Endodermal cell (in vitro differentiated cells): ENCODE results near the gene GRHL1. TPM values are rescaled to one million over a fixed set of nuclear protein-coding genes. Genes with fewer than 3 reads are reported as not detected.

Experiments used
- DNase-seq: peaks from one replicate; pipeline ENCODE4 v3.0.0-alpha.2; 2017
- H3K27ac ChIP-seq: 2 replicates; pipeline ENCODE4 v1.5.1; 2013; ENCODE audit warnings: mild to moderate bottlenecking, low read depth, low read length, moderate library complexity
- H3K27me3 ChIP-seq: 2 replicates; pipeline ENCODE4 v1.6.1; 2013; ENCODE audit warnings: mild to moderate bottlenecking, low read length, moderate library complexity; ENCODE audit not compliant: insufficient read depth, control insufficient read depth, poor library complexity, severe bottlenecking
- H3K36me3 ChIP-seq: 2 replicates; pipeline ENCODE4 v1.7.0; 2013; ENCODE audit warnings: mild to moderate bottlenecking, low read length, moderate library complexity; ENCODE audit not compliant: control insufficient read depth, insufficient read depth
- H3K4me1 ChIP-seq: one replicate; pipeline ENCODE4 v1.7.0; 2013; ENCODE audit warnings: low read length; ENCODE audit not compliant: control insufficient read depth, insufficient read depth
- H3K4me3 ChIP-seq: 2 replicates; pipeline ENCODE4 v1.5.1; 2013; ENCODE audit warnings: mild to moderate bottlenecking, low read length, moderate library complexity
- H3K9ac ChIP-seq: 2 replicates; pipeline ENCODE4 v1.6.1; 2013; ENCODE audit warnings: mild to moderate bottlenecking, low read length, moderate library complexity; ENCODE audit not compliant: poor library complexity, severe bottlenecking; ENCODE audit errors: extremely low read depth
- H3K9me3 ChIP-seq: 2 replicates; pipeline ENCODE4 v1.6.1; 2013; ENCODE audit warnings: mild to moderate bottlenecking, low read length, moderate library complexity; ENCODE audit not compliant: control insufficient read depth
- H3K27ac Mint-ChIP-seq: 2 replicates; pipeline ENCODE4 v1.8.0; 2020; ENCODE audit warnings: mixed read lengths
- H3K27me3 Mint-ChIP-seq: 2 replicates; pipeline ENCODE4 v1.8.0; 2021; ENCODE audit warnings: mild to moderate bottlenecking, mixed read lengths; ENCODE audit not compliant: insufficient read depth
- H3K36me3 Mint-ChIP-seq: 2 replicates; pipeline ENCODE4 v1.8.0; 2020; ENCODE audit warnings: low read depth, mixed read lengths
- H3K4me1 Mint-ChIP-seq: 2 replicates; pipeline ENCODE4 v1.8.0; 2020; ENCODE audit warnings: mixed read lengths
- H3K4me3 Mint-ChIP-seq: 2 replicates; pipeline ENCODE4 v1.8.0; 2020; ENCODE audit warnings: mild to moderate bottlenecking, moderate library complexity, mixed read lengths
- H3K9me3 Mint-ChIP-seq: 2 replicates; pipeline ENCODE4 v1.8.0; 2020; ENCODE audit warnings: mild to moderate bottlenecking, mixed read lengths
- CTCF ChIP-seq: fragments of 200-600 bp; sonication (generic); conservative IDR thresholded peaks from 2 replicates; pipeline ENCODE4 v1.5.0; 2021; ENCODE audit warnings: antibody characterized with exemption, mild to moderate bottlenecking
- WGBS, 2 experiments: methylation state at CpG; one replicate each; pipeline versions ENCODE4 v1.1.5 to v1.1.7; 2013; ENCODE audit warnings: missing lambda C conversion rate in 2 of 2, mixed read lengths in 1 of 2; ENCODE audit not compliant: insufficient coverage in 1 of 2, insufficient read length in 1 of 2; 5-methylcytosine and 5-hydroxymethylcytosine counted together
- total RNA-seq, 2 donors: library from RNA; stranded (reverse); fragmentation: NEBNext Ultra II Directional in 1 of 2; extraction: Animal tissue kit (Norgen Biotek cat#: 25700) in 1 of 2; gene quantifications; 2 replicates in 1 of 2; 3 replicates in 1 of 2; pipeline ENCODE4 v1.2.1, GENCODE V29; 2021

Gene GRHL1
- total RNA-seq, 2 donors from 2014 or later: 2.7 to 2.9 TPM

GRCh38 chr2:10046931-10047330 lies 95.4 kb downstream of the GRHL1 start:
- no peak overlapping the region for H3K9ac ChIP-seq
- peaks cover 15% of the 10 kb centered on the region for H3K36me3 ChIP-seq
- Mint-ChIP-seq H3K27me3 (peaks cover 9% of the 10 kb centered on the region), H3K36me3 (peaks cover 19% of the 10 kb centered on the region), H3K27ac (no peak overlapping the region), H3K9me3 (no peaks in the 10 kb centered on the region), H3K4me3 (no peak overlapping the region), H3K4me1 (no peaks in the 10 kb centered on the region)
- DNase-seq: no peak
- no peak overlapping the region for H3K4me3 ChIP-seq
- H3K27ac ChIP-seq: no peak overlapping the region
- H3K9me3 ChIP-seq: no peaks in the 10 kb centered on the region
- H3K4me1 ChIP-seq: no peaks in the 10 kb centered on the region
- no peaks in the 10 kb centered on the region for H3K27me3 ChIP-seq
- WGBS, 2 experiments: 91 to 98% methylated on average over 6 to 7 of the region's 7 CpGs
- no peak for TF ChIP-seq CTCF

DNA sequence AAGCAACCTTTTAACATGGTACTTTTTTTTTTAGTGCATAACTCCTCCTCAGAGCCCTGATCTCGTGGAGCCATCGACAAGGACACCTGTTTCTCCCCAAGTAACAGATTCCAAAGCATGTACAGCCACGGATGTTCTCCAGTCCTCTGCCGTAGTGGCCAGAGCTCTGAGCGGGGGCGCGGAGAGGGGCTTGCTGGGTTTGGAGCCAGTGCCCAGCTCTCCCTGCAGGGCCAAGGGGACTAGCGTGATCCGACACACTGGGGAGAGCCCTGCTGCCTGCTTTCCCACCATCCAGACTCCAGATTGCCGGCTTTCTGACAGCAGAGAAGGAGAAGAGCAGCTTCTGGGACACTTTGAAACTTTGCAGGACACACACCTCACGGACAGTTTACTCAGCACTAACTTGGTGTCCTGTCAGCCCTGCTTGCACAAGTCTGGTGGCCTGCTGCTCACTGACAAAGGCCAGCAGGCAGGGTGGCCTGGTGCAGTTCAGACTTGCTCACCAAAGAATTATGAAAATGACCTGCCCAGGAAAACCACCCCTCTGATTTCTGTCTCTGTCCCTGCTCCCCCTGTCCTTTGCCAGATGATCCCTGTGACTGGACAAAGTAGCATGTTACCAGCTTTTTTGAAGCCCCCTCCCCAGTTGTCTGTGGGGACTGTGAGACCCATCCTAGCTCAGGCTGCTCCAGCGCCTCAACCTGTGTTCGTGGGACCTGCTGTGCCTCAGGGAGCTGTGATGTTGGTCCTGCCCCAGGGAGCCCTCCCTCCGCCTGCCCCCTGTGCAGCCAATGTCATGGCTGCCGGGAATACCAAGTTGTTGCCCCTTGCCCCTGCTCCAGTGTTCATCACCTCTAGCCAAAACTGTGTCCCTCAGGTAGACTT lies 96.4 kb downstream of the GRHL1 start:
- Mint-ChIP-seq H3K4me1 (no peaks in the 10 kb centered on the region), H3K36me3 (peaks cover 26% of the 10 kb centered on the region), H3K9me3 (no peaks in the 10 kb centered on the region), H3K27me3 (peaks cover 3% of the 10 kb centered on the region), H3K27ac (no peak overlapping the region), H3K4me3 (no peak overlapping the region)
- 92 to 98% methylated on average over 12 to 15 of the region's 15 CpGs for WGBS, 2 experiments
- Histone ChIP-seq H3K4me1 (no peaks in the 10 kb centered on the region), H3K4me3 (no peak overlapping the region), H3K9ac (no peak overlapping the region), H3K27ac (no peak overlapping the region), H3K36me3 (peaks cover 25% of the 10 kb centered on the region), H3K9me3 (no peaks in the 10 kb centered on the region), H3K27me3 (no peaks in the 10 kb centered on the region)
- peak; percentile 41 for DNase-seq
- TF ChIP-seq CTCF: no peak

- Histone ChIP-seq H3K27me3 (no peaks in the 10 kb centered on the region), H3K4me3 (no peak overlapping the region), H3K4me1 (no peaks in the 10 kb centered on the region), H3K36me3 (peaks cover 32% of the 10 kb centered on the region), H3K9ac (no peak overlapping the region), H3K27ac (no peak overlapping the region), H3K9me3 (no peaks in the 10 kb centered on the region)
- no peaks in the 10 kb centered on the region for H3K9me3 Mint-ChIP-seq
- DNase-seq: peak; percentile 63
- peaks cover 3% of the 10 kb centered on the region for H3K27me3 Mint-ChIP-seq
- TF ChIP-seq CTCF: peak; percentile 86
- no peaks in the 10 kb centered on the region for H3K4me1 Mint-ChIP-seq
- 78 to 91% methylated on average over 3 to 9 of the region's 10 CpGs for WGBS, 2 experiments
- peaks cover 31% of the 10 kb centered on the region for H3K36me3 Mint-ChIP-seq
- H3K4me3 Mint-ChIP-seq: no peak overlapping the region
- H3K27ac Mint-ChIP-seq: no peak overlapping the region
These were observed 97.1 kb downstream of the GRHL1 start for GRCh38 chr2:10048501-10049171.

Other genes starting within 250 kb of the GRHL1 start
- gene TAF1B, start 108.2 kb upstream of the GRHL1 start, total RNA-seq: 10 to 100 TPM; 36.2 to 41.9 TPM
- gene KLF11, start 91.9 kb downstream of the GRHL1 start, total RNA-seq: 10 to 100 TPM in 1 of 2 donors, 1 to 10 TPM in 1; 9.3 to 13.1 TPM
- gene CYS1, start 128.7 kb downstream of the GRHL1 start, total RNA-seq: under 1 TPM; 0.29 to 0.44 TPM
- gene RRM2, start 171.0 kb downstream of the GRHL1 start, total RNA-seq: 100 to 1,000 TPM; 142 to 157 TPM